ENCODE results near the gene ZBTB20.

DNA sequence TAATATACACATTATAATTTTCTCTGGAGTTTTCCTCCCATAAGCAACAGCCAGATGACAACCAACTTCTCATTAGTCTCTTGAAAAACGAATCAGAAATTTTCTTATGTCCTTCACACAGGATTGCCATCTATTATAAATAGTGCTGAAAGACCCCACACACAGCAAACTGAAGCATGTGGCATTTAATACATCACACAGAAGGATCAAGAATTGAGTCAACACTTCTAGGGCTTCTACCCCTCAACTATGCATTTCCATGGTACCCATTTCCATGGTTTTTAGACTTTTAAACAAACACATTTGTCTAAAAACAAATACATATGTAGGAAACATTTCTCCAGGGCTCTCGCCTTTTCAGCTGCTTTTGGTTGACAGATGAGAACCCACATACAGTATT is 282.1 kb downstream of the ZBTB20 start:
- no peak for TF ChIP-seq EZH2phosphoT487 (conservative IDR thresholded peaks at IDR 0.05; ENCODE audit: low read length)
- TF ChIP-seq, protein P1, sequence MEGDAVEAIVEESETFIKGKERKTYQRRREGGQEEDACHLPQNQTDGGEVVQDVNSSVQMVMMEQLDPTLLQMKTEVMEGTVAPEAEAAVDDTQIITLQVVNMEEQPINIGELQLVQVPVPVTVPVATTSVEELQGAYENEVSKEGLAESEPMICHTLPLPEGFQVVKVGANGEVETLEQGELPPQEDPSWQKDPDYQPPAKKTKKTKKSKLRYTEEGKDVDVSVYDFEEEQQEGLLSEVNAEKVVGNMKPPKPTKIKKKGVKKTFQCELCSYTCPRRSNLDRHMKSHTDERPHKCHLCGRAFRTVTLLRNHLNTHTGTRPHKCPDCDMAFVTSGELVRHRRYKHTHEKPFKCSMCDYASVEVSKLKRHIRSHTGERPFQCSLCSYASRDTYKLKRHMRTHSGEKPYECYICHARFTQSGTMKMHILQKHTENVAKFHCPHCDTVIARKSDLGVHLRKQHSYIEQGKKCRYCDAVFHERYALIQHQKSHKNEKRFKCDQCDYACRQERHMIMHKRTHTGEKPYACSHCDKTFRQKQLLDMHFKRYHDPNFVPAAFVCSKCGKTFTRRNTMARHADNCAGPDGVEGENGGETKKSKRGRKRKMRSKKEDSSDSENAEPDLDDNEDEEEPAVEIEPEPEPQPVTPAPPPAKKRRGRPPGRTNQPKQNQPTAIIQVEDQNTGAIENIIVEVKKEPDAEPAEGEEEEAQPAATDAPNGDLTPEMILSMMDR (IDR thresholded peaks at IDR 0.05; ENCODE audit: insufficient read depth, low read length, poor library complexity, severe bottlenecking): no peak

Measured in SU-DHL-6 (cell line).